Keratinocyte (primary cell): ENCODE data around the gene JAG2.

Experiments
- CTCF ChIP-seq, 3 experiments: IDR thresholded peaks in 1 of 3; conservative IDR thresholded peaks in 1 of 3; optimal IDR thresholded peaks in 1 of 3; 2 replicates in 2 of 3; 3 replicates in 1 of 3; pipeline versions ENCODE3 to v1.5.1; 2011; ENCODE audit warnings: low read length in 3 of 3, mild to moderate bottlenecking in 3 of 3, moderate library complexity in 2 of 3, control low read depth in 1 of 3, inconsistent platforms in 1 of 3; ENCODE audit not compliant: insufficient read depth in 2 of 3; ENCODE audit errors: extremely low read depth in 1 of 3
- EZH2 ChIP-seq: IDR thresholded peaks from one replicate; pipeline ENCODE4 v1.6.1; 2012; ENCODE audit warnings: inconsistent platforms, mild to moderate bottlenecking, low read length, moderate library complexity

DNA sequence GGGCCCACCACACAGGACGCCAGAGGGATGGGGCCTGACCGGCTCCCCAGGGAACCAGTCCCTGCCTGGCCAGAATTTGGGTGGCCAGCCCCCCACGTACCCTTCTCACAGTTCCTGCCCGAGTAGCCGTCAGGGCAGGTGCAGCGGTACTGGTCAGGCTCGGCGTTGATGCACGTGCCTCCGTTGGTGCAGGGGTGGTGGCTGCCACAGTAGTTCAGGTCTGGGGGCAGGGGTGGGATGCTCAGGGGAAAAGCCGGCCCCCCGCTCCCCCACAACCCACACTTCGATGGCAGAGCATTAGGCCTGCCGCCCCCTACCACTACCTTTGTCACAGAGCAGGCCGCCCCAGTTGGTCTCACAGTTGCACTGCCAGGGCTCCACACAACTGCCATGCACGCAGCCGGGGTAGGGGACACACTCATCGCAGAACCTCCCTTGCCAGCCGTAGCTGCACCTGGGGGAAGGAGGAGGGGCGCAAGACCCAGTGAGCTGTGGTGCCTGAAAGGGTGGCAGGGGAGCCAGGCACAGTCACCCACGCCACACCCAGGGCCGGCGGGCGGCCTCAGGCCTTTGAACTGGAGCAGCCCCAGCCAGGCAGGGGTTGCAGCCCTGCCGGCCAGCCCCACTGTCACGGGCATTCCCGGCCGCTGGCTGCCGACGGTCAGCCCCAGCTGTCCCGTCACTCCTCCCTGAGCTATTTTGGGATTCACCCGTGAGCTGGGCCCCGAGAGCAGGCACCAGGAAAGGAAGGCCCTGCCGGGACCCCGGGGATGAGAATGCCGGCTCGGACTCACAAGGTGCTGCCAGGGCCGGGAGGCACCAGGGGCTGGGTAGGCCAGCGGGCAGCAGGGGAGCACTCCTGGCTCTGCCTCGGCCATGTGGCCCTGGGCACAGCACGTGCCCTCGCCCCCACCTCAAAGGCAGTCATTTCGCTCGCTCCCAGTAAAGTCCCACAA, 16.5 kb downstream of the JAG2 start:
- no peak for TF ChIP-seq CTCF (optimal IDR thresholded peaks at IDR 0.05 in 1 of 3, IDR thresholded peaks at IDR 0.05 in 1 of 3, conservative IDR thresholded peaks at IDR 0.05 in 1 of 3; ENCODE audit: extremely low read depth in 1 of 3, insufficient read depth in 2 of 3, low read length in 3 of 3)
- no peak for TF ChIP-seq EZH2
